ENCODE results near the gene SYT17.

- TF ChIP-seq POLR2AphosphoS5 (IDR thresholded peaks at IDR 0.05) (no peak), CTCF (IDR thresholded peaks at IDR 0.05) (no peak), POLR2A (IDR thresholded peaks at IDR 0.05) (no peak), EP300 (IDR thresholded peaks at IDR 0.05) (no peak)
Measured at GRCh38 chr16:19210280-19210924, 42.4 kb downstream of the SYT17 start.
